BJ (cell line): ENCODE data around the gene CLNK. TPM values are rescaled to one million over a fixed set of nuclear protein-coding genes. Genes with fewer than 3 reads are reported as not detected.

ENCODE experiments used
- CTCF ChIA-PET: fragments of 350-600 bp; formaldehyde crosslinking; extraction: SDS; loops from one replicate; lab custom pipeline; 2021; ENCODE audit warnings: antibody characterized with exemption, inconsistent platforms; lab: Yijun Ruan, JAX
- POLR2A ChIA-PET: fragments of 300-600 bp; sonication (Branson Sonifier 250); formaldehyde crosslinking; extraction: SDS; loops from one replicate; lab custom pipeline; 2021; ENCODE audit warnings: antibody characterized with exemption; lab: Charles Lee
- DNase-seq: peaks from one replicate; pipeline ENCODE4 v3.0.0-alpha.2; 2011; ENCODE audit warnings: low read depth
- H3K27me3 ChIP-seq: 2 replicates; pipeline ENCODE4 v1.6.0; 2011; ENCODE audit warnings: low read length; ENCODE audit not compliant: control insufficient read depth, insufficient read depth
- H3K36me3 ChIP-seq: 2 replicates; pipeline ENCODE4 v1.5.1; 2011; ENCODE audit warnings: low read length; ENCODE audit not compliant: control insufficient read depth, insufficient read depth
- H3K4me3 ChIP-seq: 2 replicates; pipeline ENCODE4 v1.5.1; 2011; ENCODE audit warnings: low read depth, mild to moderate bottlenecking, control low read depth, low read length
- polyA plus RNA-seq: library from polyadenylated mRNA; depleted of rRNA; stranded (reverse); fragments of >200 nt; gene quantifications from 2 replicates; pipeline ENCODE4 v1.2.3, GENCODE V29; 2011
- TF ChIP-seq, protein P1 (sequence below): IDR thresholded peaks from 2 replicates; pipeline ENCODE4 v1.5.1; 2011; ENCODE audit warnings: low read depth, mild to moderate bottlenecking, control low read depth, inconsistent platforms, low read length, moderate library complexity; ENCODE audit not compliant: insufficient read depth

Gene CLNK
- polyA plus RNA-seq, 1 experiment = not detected

DNA sequence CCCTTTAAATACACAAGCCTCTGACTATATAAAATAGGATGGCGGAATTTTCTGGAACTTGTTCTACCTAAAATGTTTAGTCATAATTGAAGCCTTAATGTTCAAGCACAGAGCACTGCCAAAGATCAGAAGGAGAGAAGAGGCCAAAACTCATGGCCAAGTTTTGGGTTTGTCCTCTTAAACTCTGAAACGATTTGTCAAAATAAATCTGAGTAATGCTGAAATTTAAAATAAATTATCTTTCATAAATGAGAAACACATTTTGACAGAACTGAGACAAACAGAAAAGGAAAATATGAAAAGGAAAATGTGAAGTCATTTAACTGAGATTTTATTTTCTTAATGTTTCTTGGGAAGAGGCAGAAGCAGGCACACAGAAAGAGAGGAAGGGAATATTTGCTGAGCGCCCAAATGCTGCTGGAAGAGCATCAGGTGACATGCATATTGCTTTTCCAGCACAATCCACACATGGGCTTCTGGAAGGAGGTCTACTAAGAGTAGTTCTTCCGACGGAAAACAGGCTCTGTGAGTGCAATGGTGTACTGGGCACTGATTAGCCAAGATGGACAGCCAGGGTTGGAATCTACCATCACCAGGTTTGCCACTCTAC is 179.9 kb downstream of the CLNK start:
- H3K4me3 ChIP-seq = no peak overlapping the region
- no peak for DNase-seq
- H3K27me3 ChIP-seq = no peaks in the 10 kb centered on the region
- TF ChIP-seq, protein P1, sequence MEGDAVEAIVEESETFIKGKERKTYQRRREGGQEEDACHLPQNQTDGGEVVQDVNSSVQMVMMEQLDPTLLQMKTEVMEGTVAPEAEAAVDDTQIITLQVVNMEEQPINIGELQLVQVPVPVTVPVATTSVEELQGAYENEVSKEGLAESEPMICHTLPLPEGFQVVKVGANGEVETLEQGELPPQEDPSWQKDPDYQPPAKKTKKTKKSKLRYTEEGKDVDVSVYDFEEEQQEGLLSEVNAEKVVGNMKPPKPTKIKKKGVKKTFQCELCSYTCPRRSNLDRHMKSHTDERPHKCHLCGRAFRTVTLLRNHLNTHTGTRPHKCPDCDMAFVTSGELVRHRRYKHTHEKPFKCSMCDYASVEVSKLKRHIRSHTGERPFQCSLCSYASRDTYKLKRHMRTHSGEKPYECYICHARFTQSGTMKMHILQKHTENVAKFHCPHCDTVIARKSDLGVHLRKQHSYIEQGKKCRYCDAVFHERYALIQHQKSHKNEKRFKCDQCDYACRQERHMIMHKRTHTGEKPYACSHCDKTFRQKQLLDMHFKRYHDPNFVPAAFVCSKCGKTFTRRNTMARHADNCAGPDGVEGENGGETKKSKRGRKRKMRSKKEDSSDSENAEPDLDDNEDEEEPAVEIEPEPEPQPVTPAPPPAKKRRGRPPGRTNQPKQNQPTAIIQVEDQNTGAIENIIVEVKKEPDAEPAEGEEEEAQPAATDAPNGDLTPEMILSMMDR = no peak
- H3K36me3 ChIP-seq = no peaks in the 10 kb centered on the region
- ChIA-PET CTCF (no interaction called here), POLR2A (no interaction called here)

DNA sequence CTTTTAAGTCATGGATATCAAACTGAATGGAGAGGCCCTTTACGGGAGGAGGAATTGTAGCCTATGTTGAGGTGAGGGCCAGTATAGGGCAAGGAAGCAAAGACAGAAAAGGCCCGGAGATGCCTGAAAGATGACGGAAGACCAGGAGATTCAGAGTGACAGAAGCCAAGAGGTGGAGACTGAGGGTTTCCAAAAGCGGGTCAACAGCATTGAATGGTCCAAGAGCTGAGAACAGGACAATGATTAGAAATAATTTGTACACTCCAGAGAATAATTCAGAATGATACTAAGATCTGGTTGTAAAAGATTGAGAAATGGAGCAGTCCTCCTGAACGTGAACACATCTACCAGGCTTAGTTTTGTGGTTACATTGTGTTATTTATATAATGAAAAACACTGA is 181.9 kb downstream of the CLNK start:
- Histone ChIP-seq H3K4me3 (no peak overlapping the region), H3K36me3 (no peaks in the 10 kb centered on the region), H3K27me3 (no peaks in the 10 kb centered on the region)
- ChIA-PET CTCF (no interaction called here), POLR2A (no interaction called here)
- no peak for DNase-seq
- TF ChIP-seq, protein P1 = no peak

DNA sequence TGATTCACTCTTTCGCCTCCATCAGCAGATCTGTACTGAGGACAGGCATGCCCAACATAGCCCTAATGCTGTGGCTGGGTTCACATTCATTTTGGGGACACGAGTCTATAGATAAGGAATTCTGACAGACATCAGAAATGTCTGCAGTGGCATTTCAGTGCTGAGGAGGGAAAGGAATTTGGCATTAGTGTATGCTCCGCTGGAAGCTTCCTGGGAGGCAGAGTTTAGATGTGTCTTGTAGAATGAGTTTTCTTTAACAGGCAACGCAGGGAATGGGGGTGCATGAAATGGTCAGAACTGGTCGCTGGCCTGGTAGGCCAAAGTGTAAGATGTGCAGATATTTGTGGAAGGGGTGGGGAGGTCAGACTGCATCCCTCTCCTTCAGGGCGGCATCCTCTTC is 183.8 kb downstream of the CLNK start:
- TF ChIP-seq, protein P1 = no peak
- Histone ChIP-seq H3K36me3 (no peaks in the 10 kb centered on the region), H3K4me3 (no peak overlapping the region), H3K27me3 (no peaks in the 10 kb centered on the region)
- POLR2A ChIA-PET = no interaction called here
- CTCF ChIA-PET = no interaction called here
- DNase-seq = no peak

DNA sequence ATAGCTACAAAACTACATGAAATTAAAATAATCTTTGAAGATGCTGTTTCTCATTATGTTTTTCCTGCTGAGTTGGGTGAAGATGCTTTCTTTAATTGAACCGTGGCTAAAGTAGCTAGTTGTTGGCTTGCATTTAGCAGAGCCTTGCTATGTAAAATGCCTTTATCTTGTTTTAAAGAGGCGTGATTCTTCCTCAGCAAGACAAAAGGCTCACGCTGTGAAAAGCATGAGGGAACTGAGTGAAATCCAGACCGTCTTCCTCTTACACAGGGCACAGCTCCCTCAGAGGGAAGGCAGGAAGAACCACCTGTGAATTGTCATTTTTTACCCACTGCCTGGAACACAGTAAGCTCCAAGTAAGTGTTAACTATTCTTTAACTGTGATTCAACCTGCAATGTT is 188.4 kb downstream of the CLNK start:
- TF ChIP-seq, protein P1 = no peak
- Histone ChIP-seq H3K4me3 (no peak overlapping the region), H3K27me3 (peaks cover 2% of the 10 kb centered on the region), H3K36me3 (no peaks in the 10 kb centered on the region)
- POLR2A ChIA-PET = no interaction called here
- no peak for DNase-seq
- CTCF ChIA-PET = no interaction called here

DNA sequence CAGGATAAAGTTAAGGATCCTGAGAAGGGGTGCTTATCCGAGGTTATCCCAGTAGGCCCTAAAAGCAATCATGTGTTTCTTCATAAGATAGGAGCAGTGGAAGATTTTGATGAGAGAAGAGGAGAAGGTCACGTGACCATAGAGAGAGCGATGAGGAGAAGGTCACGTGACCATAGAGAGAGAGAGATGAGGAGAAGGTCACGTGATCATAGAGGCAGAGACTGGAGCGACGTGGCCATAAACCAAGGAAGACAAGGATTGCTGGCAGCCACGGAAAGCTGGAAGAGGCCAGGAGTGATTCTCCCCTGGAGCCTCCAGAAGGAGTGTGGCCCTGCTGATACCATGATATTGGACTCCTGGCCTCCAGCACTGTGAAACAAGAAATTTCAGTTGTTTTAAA is 188.9 kb downstream of the CLNK start:
- TF ChIP-seq, protein P1 = no peak
- H3K36me3 ChIP-seq = no peaks in the 10 kb centered on the region
- POLR2A ChIA-PET = no interaction called here
- no peak overlapping the region for H3K4me3 ChIP-seq
- CTCF ChIA-PET = no interaction called here
- H3K27me3 ChIP-seq = peaks cover 2% of the 10 kb centered on the region
- DNase-seq = no peak
